Glutamatergic neuron (in vitro differentiated cells): Measurements from ENCODE around the gene SRC. TPM values are rescaled to one million over a fixed set of nuclear protein-coding genes. Genes with fewer than 3 reads are reported as not detected.

ENCODE experiments used
- DNase-seq: peaks from one replicate; pipeline ENCODE4 v3.0.0; 2022
- H3K27ac Mint-ChIP-seq: one replicate; pipeline ENCODE4 v1.8.0; 2020; ENCODE audit warnings: mild to moderate bottlenecking, mixed read lengths, inconsistent platforms; ENCODE audit not compliant: unreplicated experiment
- H3K27me3 Mint-ChIP-seq: one replicate; pipeline ENCODE4 v1.8.0; 2020; ENCODE audit warnings: mild to moderate bottlenecking, moderate library complexity, mixed read lengths, inconsistent platforms; ENCODE audit not compliant: unreplicated experiment
- H3K36me3 Mint-ChIP-seq: one replicate; pipeline ENCODE4 v1.8.0; 2020; ENCODE audit warnings: mild to moderate bottlenecking, mixed read lengths, inconsistent platforms; ENCODE audit not compliant: unreplicated experiment
- H3K4me1 Mint-ChIP-seq: one replicate; pipeline ENCODE4 v1.8.0; 2020; ENCODE audit warnings: mild to moderate bottlenecking, low read depth, mixed read lengths, inconsistent platforms; ENCODE audit not compliant: unreplicated experiment
- H3K4me3 Mint-ChIP-seq: one replicate; pipeline ENCODE4 v1.8.0; 2020; ENCODE audit warnings: mild to moderate bottlenecking, mixed read lengths, inconsistent platforms; ENCODE audit not compliant: unreplicated experiment
- H3K9me3 Mint-ChIP-seq: one replicate; pipeline ENCODE4 v1.8.0; 2020; ENCODE audit warnings: mild to moderate bottlenecking, moderate library complexity, mixed read lengths, inconsistent platforms; ENCODE audit not compliant: unreplicated experiment
- CTCF ChIP-seq: fragments of 200-600 bp; sonication (generic); IDR thresholded peaks from one replicate; pipeline ENCODE4 v1.5.0; 2021; ENCODE audit not compliant: partially characterized antibody, unreplicated experiment
- total RNA-seq: library from RNA; stranded (reverse); fragmentation: NEBNext Ultra II Directional; extraction: Animal tissue kit (Norgen Biotek cat#: 25700); gene quantifications from one replicate; pipeline ENCODE4 v1.2.1, GENCODE V29; 2021; ENCODE audit not compliant: unreplicated experiment

The SRC gene
- total RNA-seq, 1 donor from 2014 or later = 39.2 TPM

DNA sequence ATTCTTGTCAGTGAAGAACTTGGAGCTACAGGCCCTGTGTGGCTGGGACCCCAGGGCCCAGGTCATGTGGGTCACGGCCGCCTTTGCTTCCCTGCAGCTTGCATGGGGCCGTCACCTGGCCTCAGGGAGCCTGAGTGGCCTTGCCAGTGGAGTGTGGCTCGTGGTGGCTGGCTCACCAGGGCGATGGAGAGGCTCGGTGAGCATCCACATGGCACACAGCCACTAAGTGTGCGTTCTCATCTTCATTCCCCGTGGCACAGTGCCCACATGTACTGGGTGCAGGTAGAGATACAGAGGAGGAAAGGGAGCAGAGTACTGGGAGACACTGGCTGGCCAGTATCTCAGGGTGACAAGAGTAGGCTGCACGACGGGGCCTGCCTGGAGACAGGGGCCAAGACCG is 35.0 kb upstream of the SRC start:
- Mint-ChIP-seq H3K36me3 (no peaks in the 10 kb centered on the region), H3K9me3 (no peaks in the 10 kb centered on the region), H3K27ac (no peak overlapping the region), H3K4me3 (no peak overlapping the region), H3K27me3 (no peaks in the 10 kb centered on the region), H3K4me1 (peaks cover 18% of the 10 kb centered on the region)
- DNase-seq = no peak
- no peak for TF ChIP-seq CTCF

- H3K27me3 Mint-ChIP-seq = no peaks in the 10 kb centered on the region
- H3K27ac Mint-ChIP-seq = no peak overlapping the region
- H3K4me3 Mint-ChIP-seq = no peak overlapping the region
- no peaks in the 10 kb centered on the region for H3K36me3 Mint-ChIP-seq
- no peaks in the 10 kb centered on the region for H3K9me3 Mint-ChIP-seq
- no peak for TF ChIP-seq CTCF
- DNase-seq = no peak
- H3K4me1 Mint-ChIP-seq = peaks cover 18% of the 10 kb centered on the region
These were observed 34.1 kb upstream of the SRC start for GRCh38 chr20:37311710-37312355.

- H3K4me3 Mint-ChIP-seq = no peak overlapping the region
- no peaks in the 10 kb centered on the region for H3K36me3 Mint-ChIP-seq
- TF ChIP-seq CTCF = no peak
- peaks cover 12% of the 10 kb centered on the region for H3K4me1 Mint-ChIP-seq
- H3K27me3 Mint-ChIP-seq = no peaks in the 10 kb centered on the region
- H3K27ac Mint-ChIP-seq = no peak overlapping the region
- H3K9me3 Mint-ChIP-seq = no peaks in the 10 kb centered on the region
- no peak for DNase-seq
These were observed 32.3 kb upstream of the SRC start for GRCh38 chr20:37313546-37314091.

DNA sequence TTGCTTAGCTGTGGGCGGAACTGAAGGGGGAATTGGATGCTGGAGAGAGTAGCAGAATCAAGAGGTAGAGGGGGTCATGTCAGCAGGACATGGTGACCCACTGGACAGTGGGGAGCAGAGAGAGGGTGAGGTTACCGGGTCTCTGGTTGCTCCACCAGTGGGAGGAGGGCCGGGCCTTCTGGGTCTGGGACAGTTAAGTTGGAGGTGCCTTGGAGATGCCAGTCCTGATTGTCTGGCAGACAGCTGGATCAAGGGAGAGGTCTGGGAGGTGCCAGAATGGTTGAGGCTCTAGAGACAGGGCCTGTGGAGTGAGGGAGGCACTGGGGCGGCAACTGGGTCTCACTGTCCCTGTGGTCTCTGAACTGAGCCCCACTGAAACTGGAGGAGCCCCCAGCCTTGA is 31.8 kb upstream of the SRC start:
- no peaks in the 10 kb centered on the region for H3K9me3 Mint-ChIP-seq
- no peak overlapping the region for H3K4me3 Mint-ChIP-seq
- no peaks in the 10 kb centered on the region for H3K27me3 Mint-ChIP-seq
- H3K4me1 Mint-ChIP-seq = peaks cover 11% of the 10 kb centered on the region
- H3K27ac Mint-ChIP-seq = no peak overlapping the region
- no peaks in the 10 kb centered on the region for H3K36me3 Mint-ChIP-seq
- no peak for DNase-seq
- TF ChIP-seq CTCF = no peak

DNA sequence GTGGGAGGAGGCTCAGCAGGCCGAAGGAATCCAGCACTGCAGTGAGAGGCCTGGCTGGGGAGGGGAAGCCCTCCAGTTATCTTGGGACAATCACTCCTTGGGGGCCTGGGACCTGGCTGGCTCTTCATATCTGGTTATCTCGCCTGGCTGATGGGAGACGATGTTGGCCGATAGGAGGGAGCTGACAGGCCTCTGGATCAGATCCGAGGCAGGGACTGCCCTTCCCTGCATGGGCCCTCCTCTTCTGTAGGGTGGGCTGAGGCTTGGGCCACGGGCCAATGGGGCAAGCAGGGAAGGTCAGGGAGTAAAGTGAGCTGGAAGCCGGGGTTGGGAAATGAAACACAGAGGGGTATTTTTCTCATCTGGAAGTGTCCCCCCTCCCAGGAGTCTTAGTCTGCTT is 31.3 kb upstream of the SRC start:
- H3K4me3 Mint-ChIP-seq = no peak overlapping the region
- no peaks in the 10 kb centered on the region for H3K27me3 Mint-ChIP-seq
- no peaks in the 10 kb centered on the region for H3K36me3 Mint-ChIP-seq
- H3K9me3 Mint-ChIP-seq = no peaks in the 10 kb centered on the region
- no peak overlapping the region for H3K27ac Mint-ChIP-seq
- no peak for TF ChIP-seq CTCF
- no peak for DNase-seq
- H3K4me1 Mint-ChIP-seq = peaks cover 10% of the 10 kb centered on the region
